Endothelial cell (in vitro differentiated cells): ENCODE results near the gene PRR36. TPM values are rescaled to one million over a fixed set of nuclear protein-coding genes. Genes with fewer than 3 reads are reported as not detected.

ENCODE experiments used
- DNase-seq: peaks from one replicate; pipeline ENCODE4 v3.0.0; 2021; ENCODE audit warnings: low spot score
- H3K27ac Mint-ChIP-seq: one replicate; pipeline ENCODE4 v1.8.0; 2021; ENCODE audit warnings: mixed read lengths, inconsistent platforms; ENCODE audit not compliant: unreplicated experiment
- H3K27me3 Mint-ChIP-seq: one replicate; pipeline ENCODE4 v1.8.0; 2021; ENCODE audit warnings: mild to moderate bottlenecking, moderate library complexity, mixed read lengths, inconsistent platforms; ENCODE audit not compliant: unreplicated experiment
- H3K36me3 Mint-ChIP-seq: one replicate; pipeline ENCODE4 v1.8.0; 2021; ENCODE audit warnings: mild to moderate bottlenecking, low read depth, mixed read lengths, inconsistent platforms; ENCODE audit not compliant: unreplicated experiment
- H3K4me1 Mint-ChIP-seq: one replicate; pipeline ENCODE4 v1.8.0; 2021; ENCODE audit warnings: mild to moderate bottlenecking, mixed read lengths, inconsistent platforms; ENCODE audit not compliant: unreplicated experiment
- H3K4me3 Mint-ChIP-seq: one replicate; pipeline ENCODE4 v1.8.0; 2021; ENCODE audit warnings: mild to moderate bottlenecking, mixed read lengths, inconsistent platforms; ENCODE audit not compliant: unreplicated experiment
- H3K9me3 Mint-ChIP-seq: one replicate; pipeline ENCODE4 v1.8.0; 2021; ENCODE audit warnings: mixed read lengths, inconsistent platforms; ENCODE audit not compliant: unreplicated experiment
- CTCF ChIP-seq: fragments of 200-600 bp; sonication (generic); IDR thresholded peaks from one replicate; pipeline ENCODE4 v1.5.0; 2021; ENCODE audit warnings: antibody characterized with exemption; ENCODE audit not compliant: unreplicated experiment
- total RNA-seq: library from RNA; stranded (reverse); fragmentation: NEBNext Ultra II Directional; extraction: Animal tissue kit (Norgen Biotek cat#: 25700); gene quantifications from one replicate; pipeline ENCODE4 v1.2.1, GENCODE V29; 2021; ENCODE audit not compliant: unreplicated experiment

Gene PRR36
- total RNA-seq, 1 donor from 2014 or later = 0.23 TPM

- Mint-ChIP-seq H3K4me3 (peak within 1 kb of the TSS; percentile 69), H3K9me3 (no peaks in the 10 kb centered on the region), H3K27ac (no peak within 1 kb of the TSS), H3K4me1 (peaks cover 8% of the 10 kb centered on the region), H3K36me3 (peaks cover 7% of the 10 kb centered on the region), H3K27me3 (peaks cover 23% of the 10 kb centered on the region)
- TF ChIP-seq CTCF = no peak
- no peak for DNase-seq
Measured at GRCh38 chr19:7914598-7915045, 40.4 kb upstream of the PRR36 start, which contains the start of gene TGFBR3L. TSS of gene TGFBR3L (plus strand) at chr19:7914830.

- peaks cover 7% of the 10 kb centered on the region for H3K36me3 Mint-ChIP-seq
- no peak for DNase-seq
- TF ChIP-seq CTCF = no peak
- peaks cover 7% of the 10 kb centered on the region for H3K4me1 Mint-ChIP-seq
- no peak overlapping the region for H3K4me3 Mint-ChIP-seq
- H3K9me3 Mint-ChIP-seq = no peaks in the 10 kb centered on the region
- peaks cover 21% of the 10 kb centered on the region for H3K27me3 Mint-ChIP-seq
- H3K27ac Mint-ChIP-seq = no peak overlapping the region
Measured at GRCh38 chr19:7914099-7914498, 39.9 kb upstream of the PRR36 start.

- H3K9me3 Mint-ChIP-seq = no peaks in the 10 kb centered on the region
- peaks cover 21% of the 10 kb centered on the region for H3K27me3 Mint-ChIP-seq
- DNase-seq = no peak
- peaks cover 7% of the 10 kb centered on the region for H3K4me1 Mint-ChIP-seq
- H3K4me3 Mint-ChIP-seq = no peak overlapping the region
- peaks cover 7% of the 10 kb centered on the region for H3K36me3 Mint-ChIP-seq
- no peak for TF ChIP-seq CTCF
- no peak overlapping the region for H3K27ac Mint-ChIP-seq
Measured at GRCh38 chr19:7913652-7914051, 39.5 kb upstream of the PRR36 start.

GRCh38 chr19:7912697-7913564 lies 38.7 kb upstream of the PRR36 start:
- TF ChIP-seq CTCF = no peak
- H3K4me1 Mint-ChIP-seq = peaks cover 7% of the 10 kb centered on the region
- H3K9me3 Mint-ChIP-seq = no peaks in the 10 kb centered on the region
- DNase-seq = no peak
- H3K36me3 Mint-ChIP-seq = peaks cover 7% of the 10 kb centered on the region
- peaks cover 17% of the 10 kb centered on the region for H3K27me3 Mint-ChIP-seq
- no peak overlapping the region for H3K4me3 Mint-ChIP-seq
- no peak overlapping the region for H3K27ac Mint-ChIP-seq

GRCh38 chr19:7912144-7912696 lies 38.0 kb upstream of the PRR36 start:
- Mint-ChIP-seq H3K27me3 (peaks cover 17% of the 10 kb centered on the region), H3K9me3 (no peaks in the 10 kb centered on the region), H3K36me3 (peaks cover 7% of the 10 kb centered on the region), H3K4me3 (no peak overlapping the region), H3K4me1 (peaks cover 7% of the 10 kb centered on the region), H3K27ac (no peak overlapping the region)
- TF ChIP-seq CTCF = no peak
- DNase-seq = no peak
